SK-MEL-5 (cell line): Measurements from ENCODE around the gene RASIP1. TPM values are rescaled to one million over a fixed set of nuclear protein-coding genes. Genes with fewer than 3 reads are reported as not detected.
A peak's percentile ranks its signal among the peaks of the same experiment; 100 is the strongest.
"Not testable (repeated sequence)": the region's sequence is repeated elsewhere in the genome, so short reads cannot be mapped to it uniquely, and the experiment has no call there.

Source experiments
- DNase-seq: peaks from one replicate; pipeline ENCODE4 v3.0.0-alpha.2; 2016; ENCODE audit warnings: low read depth, low spot score
- in situ Hi-C: cut with HindIII; loops from 2 replicates; pipeline ENCODE4 v1.10.0; 2016; ENCODE audit warnings: low sequenced_read_pairs, high pct_unique_total_duplicates, low pct_unique_long_range_greater_than_20kb
- polyA plus RNA-seq, 2 experiments: library from polyadenylated mRNA; depleted of rRNA; stranded (reverse); fragments of >200 nt; gene quantifications; 2 replicates each; pipeline ENCODE4 v1.2.3, GENCODE V29; 2015
- total RNA-seq: library from RNA; depleted of rRNA; stranded (reverse); fragments of >200 nt; shearing (Covaris generic); gene quantifications from 2 replicates; pipeline ENCODE4 v1.2.3, GENCODE V29; 2014; rRNA removed

RASIP1 gene
- total RNA-seq: 0.71 and 1.2 TPM in 2 replicates
- 0.23 and 1.1 TPM in 2 replicates for polyA plus RNA-seq (2015; cell fraction: cytosol; rRNA removed)
- 1.2 and 2.0 TPM in 2 replicates for polyA plus RNA-seq (2015; cell fraction: nucleus; rRNA removed)

- in situ Hi-C loops: no loop called here
- DNase-seq: no peak
These were observed at the start of gene RASIP1 for GRCh38 chr19:48740164-48740972. Gene RASIP1, minus strand, starts transcription at chr19:48740610. Its CDS starts 328 bp downstream, at chr19:48740282.

GRCh38 chr19:48787331-48787730 lies 46.9 kb upstream of the RASIP1 start:
- in situ Hi-C loops: not testable (repeated sequence)

GRCh38 chr19:48786422-48786821 lies 46.0 kb upstream of the RASIP1 start:
- in situ Hi-C loops, DNase-seq: not testable (repeated sequence)

More at GRCh38 chr19:48787331-48787730, 46.9 kb upstream of the RASIP1 start:
- DNase-seq: not testable (repeated sequence)

- in situ Hi-C loops: no loop called here
- peak; percentile 45 for DNase-seq
These were observed 44.1 kb upstream of the RASIP1 start for GRCh38 chr19:48784527-48784926.

GRCh38 chr19:48780631-48781391 lies 40.4 kb upstream of the RASIP1 start:
- in situ Hi-C loops: no loop called here
- DNase-seq: peak; percentile 73

- in situ Hi-C loops: no loop called here
- no peak for DNase-seq
These were observed 39.2 kb upstream of the RASIP1 start for GRCh38 chr19:48779636-48780035.

GRCh38 chr19:48777720-48778119 lies 37.3 kb upstream of the RASIP1 start:
- no peak for DNase-seq
- in situ Hi-C loops: no loop called here

- no peak for DNase-seq
- in situ Hi-C loops: no loop called here
These were observed 36.7 kb upstream of the RASIP1 start for GRCh38 chr19:48777139-48777538.

GRCh38 chr19:48772503-48772953 lies 32.1 kb upstream of the RASIP1 start:
- DNase-seq: no peak
- in situ Hi-C loops: no loop called here

- in situ Hi-C loops: no loop called here
- DNase-seq: no peak
These were observed 30.5 kb upstream of the RASIP1 start for GRCh38 chr19:48770734-48771472.

- in situ Hi-C loops: no loop called here
These were observed 29.9 kb upstream of the RASIP1 start for GRCh38 chr19:48770266-48770665.

GRCh38 chr19:48768994-48769713 lies 28.7 kb upstream of the RASIP1 start:
- in situ Hi-C loops: no loop called here
- no peak for DNase-seq

More at GRCh38 chr19:48770266-48770665, 29.9 kb upstream of the RASIP1 start:
- no peak for DNase-seq

GRCh38 chr19:48768171-48768753 lies 27.9 kb upstream of the RASIP1 start:
- in situ Hi-C loops, DNase-seq: not testable (repeated sequence)

GRCh38 chr19:48765816-48766215 lies 25.4 kb upstream of the RASIP1 start:
- in situ Hi-C loops, DNase-seq: not testable (repeated sequence)

- in situ Hi-C loops: no loop called here
- no peak for DNase-seq
These were observed 20.2 kb upstream of the RASIP1 start for GRCh38 chr19:48760504-48761205.

GRCh38 chr19:48757741-48758144 lies 17.3 kb upstream of the RASIP1 start:
- no peak for DNase-seq
- in situ Hi-C loops: no loop called here
